BJ (cell line): ENCODE measurements around the gene NBEA. TPM values are rescaled to one million over a fixed set of nuclear protein-coding genes. Genes with fewer than 3 reads are reported as not detected.

Experiments
- CTCF ChIA-PET: fragments of 350-600 bp; formaldehyde crosslinking; extraction: SDS; loops from one replicate; lab custom pipeline; 2021; ENCODE audit warnings: antibody characterized with exemption, inconsistent platforms; lab: Yijun Ruan, JAX
- POLR2A ChIA-PET: fragments of 300-600 bp; sonication (Branson Sonifier 250); formaldehyde crosslinking; extraction: SDS; loops from one replicate; lab custom pipeline; 2021; ENCODE audit warnings: antibody characterized with exemption; lab: Charles Lee
- DNase-seq: peaks from one replicate; pipeline ENCODE4 v3.0.0-alpha.2; 2011; ENCODE audit warnings: low read depth
- H3K27me3 ChIP-seq: 2 replicates; pipeline ENCODE4 v1.6.0; 2011; ENCODE audit warnings: low read length; ENCODE audit not compliant: control insufficient read depth, insufficient read depth
- H3K36me3 ChIP-seq: 2 replicates; pipeline ENCODE4 v1.5.1; 2011; ENCODE audit warnings: low read length; ENCODE audit not compliant: control insufficient read depth, insufficient read depth
- H3K4me3 ChIP-seq: 2 replicates; pipeline ENCODE4 v1.5.1; 2011; ENCODE audit warnings: low read depth, mild to moderate bottlenecking, control low read depth, low read length
- CTCF ChIP-seq: IDR thresholded peaks from 2 replicates; pipeline ENCODE4 v1.5.1; 2011; ENCODE audit warnings: low read depth, mild to moderate bottlenecking, control low read depth, inconsistent platforms, low read length, moderate library complexity; ENCODE audit not compliant: insufficient read depth
- polyA plus RNA-seq: library from polyadenylated mRNA; depleted of rRNA; stranded (reverse); fragments of >200 nt; gene quantifications from 2 replicates; pipeline ENCODE4 v1.2.3, GENCODE V29; 2011

The NBEA gene
- polyA plus RNA-seq, 1 experiment: 17.8 TPM

GRCh38 chr13:35475960-35476943, 534.2 kb downstream of the NBEA start, which contains the start of gene MAB21L1:
MAB21L1 (minus strand) TSS chr13:35476689; CDS start chr13:35476138, 551 bp downstream.
- Histone ChIP-seq H3K27me3 (no peaks in the 10 kb centered on the region), H3K4me3 (peak within 1 kb of the TSS; percentile 94), H3K36me3 (peaks cover 2% of the 10 kb centered on the region; the same call in 1 of the 2 replicates)
- DNase-seq: peak; percentile 83
- TF ChIP-seq CTCF: no peak
- ChIA-PET CTCF (interaction anchor here (0.8 to 3.0 kb wide), 6 partner anchors 12 to 342 kb away, joined by 3 to 10 read pairs (median 3); no protein-coding TSS in a partner anchor), POLR2A (interaction anchor here (0.6 to 2.7 kb wide), 23 partner anchors 8 to 1296 kb away, joined by 3 to 30 read pairs (median 4); no protein-coding TSS in a partner anchor)

GRCh38 chr13:35477386-35477946, 535.4 kb downstream of the NBEA start:
- no peak for TF ChIP-seq CTCF
- POLR2A ChIA-PET: interaction anchor here (0.7 to 2.7 kb wide), 2 partner anchors 223 to 236 kb away, joined by 4 to 30 read pairs; no protein-coding TSS in a partner anchor
- no peaks in the 10 kb centered on the region for H3K27me3 ChIP-seq
- peak overlapping the region; percentile 94 for H3K4me3 ChIP-seq
- H3K36me3 ChIP-seq: no peaks in the 10 kb centered on the region; the same call in 1 of the 2 replicates
- DNase-seq: no peak
- CTCF ChIA-PET: interaction anchor here (0.9 to 3.2 kb wide), 2 partner anchors 10 to 244 kb away, joined by 3 to 14 read pairs; no protein-coding TSS in a partner anchor

GRCh38 chr13:35478271-35479037, 536.4 kb downstream of the NBEA start:
- DNase-seq: no peak
- CTCF ChIA-PET: interaction anchor here (0.9 to 3.2 kb wide), 3 partner anchors 9 to 243 kb away, joined by 3 to 14 read pairs (median 6); no protein-coding TSS in a partner anchor
- Histone ChIP-seq H3K27me3 (no peaks in the 10 kb centered on the region), H3K4me3 (peak overlapping the region; percentile 94), H3K36me3 (no peaks in the 10 kb centered on the region)
- POLR2A ChIA-PET: interaction anchor here (0.7 to 1.6 kb wide), 2 partner anchors 235 to 237 kb away, joined by 4 to 14 read pairs; no protein-coding TSS in a partner anchor
- no peak for TF ChIP-seq CTCF

GRCh38 chr13:35479038-35479492, 537.0 kb downstream of the NBEA start:
- Histone ChIP-seq H3K27me3 (no peaks in the 10 kb centered on the region), H3K36me3 (no peaks in the 10 kb centered on the region), H3K4me3 (peak overlapping the region; percentile 94)
- ChIA-PET POLR2A (interaction anchor here (0.7 to 1.6 kb wide), 3 partner anchors 26 to 236 kb away, joined by 4 to 21 read pairs (median 14); no protein-coding TSS in a partner anchor), CTCF (interaction anchor here (2.0 to 3.2 kb wide), 3 partner anchors 10 to 242 kb away, joined by 4 to 14 read pairs (median 6); no protein-coding TSS in a partner anchor)
- no peak for TF ChIP-seq CTCF
- no peak for DNase-seq
